Stomach (tissue), 9 donors: ENCODE results near the gene TIE1. TPM values are rescaled to one million over a fixed set of nuclear protein-coding genes. Genes with fewer than 3 reads are reported as not detected.
A peak's percentile ranks its signal among the peaks of the same experiment; 100 is the strongest.
"Not testable (repeated sequence)": the region's sequence is repeated elsewhere in the genome, so short reads cannot be mapped to it uniquely, and the experiment has no call there.

ENCODE experiments used
- DNase-seq, 2 donors: peaks; one replicate each; pipeline versions ENCODE4 v3.0.0 to v3.0.0-alpha.2; 2013 to 2019
- H3K27ac ChIP-seq, 5 donors: fragments of 200-600 bp in 4 of 5; sonication (generic) in 4 of 5; one replicate each; pipeline ENCODE4 v1.5.1; 2013 to 2019; ENCODE audit warnings: mild to moderate bottlenecking in 1 of 5, moderate library complexity in 1 of 5
- H3K27me3 ChIP-seq, 3 donors: fragments of 200-600 bp; sonication (generic); one replicate each; pipeline ENCODE4 v1.5.1; 2017 to 2019; ENCODE audit warnings: mixed run types in 1 of 3
- H3K36me3 ChIP-seq, 4 donors: fragments of 200-600 bp; sonication (generic); 1 replicate in 3 of 4; 2 replicates in 1 of 4; pipeline ENCODE4 v1.5.1; 2016 to 2019
- H3K4me1 ChIP-seq, 4 donors: fragments of 200-600 bp; sonication (generic); one replicate each; pipeline ENCODE4 v1.5.1; 2016 to 2019
- H3K4me3 ChIP-seq, 4 donors: fragments of 200-600 bp; sonication (generic) in 3 of 4; one replicate each; pipeline ENCODE4 v1.5.1; 2016 to 2019; ENCODE audit warnings: mild to moderate bottlenecking in 1 of 4
- H3K9me3 ChIP-seq, 4 donors: fragments of 200-600 bp; sonication (generic); one replicate each; pipeline ENCODE4 v1.5.1; 2016 to 2019
- CTCF ChIP-seq, 7 experiments: fragments of 450-650 bp in 4 of 7; fragments of 200-600 bp in 3 of 7; sonication (generic) in 3 of 7; IDR thresholded peaks; one replicate each; pipeline ENCODE4 v1.5.1; 2016 to 2019; ENCODE audit warnings: antibody characterized with exemption in 7 of 7, control low read depth in 2 of 7, mild to moderate bottlenecking in 1 of 7
- EP300 ChIP-seq: sonication (generic); formaldehyde crosslinking; IDR thresholded peaks from one replicate; pipeline ENCODE4 v1.6.1; 2017; ENCODE audit warnings: antibody characterized with exemption
- POLR2A ChIP-seq, 4 donors: fragments of 450-650 bp; IDR thresholded peaks; one replicate each; pipeline ENCODE4 v1.6.1; 2016; ENCODE audit warnings: antibody characterized with exemption in 4 of 4, control low read depth in 2 of 4, mild to moderate bottlenecking in 1 of 4, moderate library complexity in 1 of 4
- POLR2AphosphoS5 ChIP-seq, 3 donors: sonication (generic); formaldehyde crosslinking; IDR thresholded peaks; one replicate each; pipeline ENCODE4 v1.6.1; 2016; ENCODE audit warnings: antibody characterized with exemption in 3 of 3
- WGBS, 5 donors: extraction: QIAGEN DNeasy Blood & Tissue Kit in 3 of 5; methylation state at CpG; one replicate each; pipeline versions ENCODE4 v1.1.5 to v1.1.7; 2013 to 2018; 5-methylcytosine and 5-hydroxymethylcytosine counted together
- intact Hi-C: fragments of 100-400 bp; cut with DNase I; formaldehyde crosslinking; loops from one replicate; pipeline ENCODE4 v1.15.1; 2023; ENCODE audit warnings: low total_unique reads
- polyA plus RNA-seq, 3 donors: library from polyadenylated mRNA; stranded (reverse); fragments of 200-250 nt; gene quantifications; one replicate each; pipeline ENCODE4 v1.2.3, GENCODE V29; 2013
- total RNA-seq, 5 donors: library from RNA; depleted of rRNA; stranded (reverse); fragments of >200 nt; gene quantifications; one replicate each; pipeline versions ENCODE4 v1.1.0 to v1.2.3, GENCODE V29; 2014 to 2016
- donor health status: healthy with polysubstance abuse.
- donor health status: Bipolar disorder and iron deficiency.
- donor health status: healthy.

Gene TIE1
- total and polyA plus RNA-seq, 8 donors = 2.1 to 36.2 (median 13.8) TPM; not detected in 1

DNA sequence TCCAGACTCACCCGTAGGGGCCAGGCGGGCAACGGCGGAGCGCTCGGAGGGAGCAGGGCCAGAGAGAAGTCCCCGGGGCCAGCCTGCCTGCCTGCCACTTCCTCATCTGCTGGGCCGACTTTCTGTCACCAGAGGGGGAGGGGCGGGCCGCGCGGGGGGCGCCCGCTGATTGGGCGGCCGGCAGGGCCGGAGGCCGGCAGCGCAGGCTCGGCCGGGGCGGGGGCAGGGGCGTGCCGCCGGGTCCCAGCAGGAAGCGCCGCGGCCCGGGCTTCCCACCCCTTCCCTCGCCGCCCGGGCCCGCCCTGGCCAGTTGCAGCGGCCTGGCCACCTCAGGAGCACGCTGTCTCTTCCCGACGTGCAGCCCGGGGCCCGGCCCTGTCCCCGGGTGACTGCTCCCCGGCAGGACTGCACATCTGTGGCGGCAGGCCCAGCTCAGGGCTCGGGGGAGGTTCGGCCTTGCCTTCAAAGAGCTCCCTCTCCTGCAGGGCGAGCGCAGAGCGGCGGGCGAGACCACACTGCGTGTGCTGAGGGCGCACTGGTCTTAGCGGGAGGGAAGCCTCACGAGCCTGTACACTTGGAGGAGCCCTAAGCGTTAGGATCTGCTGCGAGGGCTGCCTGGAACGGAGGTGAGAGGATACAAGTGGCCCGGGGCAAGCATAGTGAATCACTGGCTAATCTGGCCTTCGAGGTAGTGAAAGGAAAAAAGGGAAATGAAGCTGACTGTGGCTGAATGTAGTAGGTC lies 67.3 kb downstream of the TIE1 start, which contains the start of gene ELOVL1:
TSS of gene ELOVL1 (minus strand) at position 108 of the 742 bp plus-strand sequence. CDS start 2,402 bp downstream, outside the sequence.
- TF ChIP-seq EP300 (no peak), POLR2AphosphoS5 (IDR thresholded peaks at IDR 0.05) (peak; percentile 13 to 77 (median 73)), CTCF (IDR thresholded peaks at IDR 0.05) (no peak), POLR2A (IDR thresholded peaks at IDR 0.05) (peak in 1 of 4 donors; percentile 52)
- H3K27ac ChIP-seq = peak within 1 kb of the TSS; percentile 93 to 98 (median 97)
- H3K9me3 ChIP-seq = no peaks in the 10 kb centered on the region
- no peaks in the 10 kb centered on the region for H3K27me3 ChIP-seq
- peaks cover 21 to 39% (median 25%) of the 10 kb centered on the region in 4 donors for H3K36me3 ChIP-seq
- peak; percentile 95 to 97 for DNase-seq
- peak within 1 kb of the TSS; percentile 75 to 88 (median 82) for H3K4me3 ChIP-seq
- peaks cover 26 to 68% (median 37%) of the 10 kb centered on the region in 4 donors for H3K4me1 ChIP-seq
- intact Hi-C loops = no loop called here
- WGBS, 5 donors = 0 to 1% (median 0%) methylated on average over 21 to 57 of the region's 58 CpGs

DNA sequence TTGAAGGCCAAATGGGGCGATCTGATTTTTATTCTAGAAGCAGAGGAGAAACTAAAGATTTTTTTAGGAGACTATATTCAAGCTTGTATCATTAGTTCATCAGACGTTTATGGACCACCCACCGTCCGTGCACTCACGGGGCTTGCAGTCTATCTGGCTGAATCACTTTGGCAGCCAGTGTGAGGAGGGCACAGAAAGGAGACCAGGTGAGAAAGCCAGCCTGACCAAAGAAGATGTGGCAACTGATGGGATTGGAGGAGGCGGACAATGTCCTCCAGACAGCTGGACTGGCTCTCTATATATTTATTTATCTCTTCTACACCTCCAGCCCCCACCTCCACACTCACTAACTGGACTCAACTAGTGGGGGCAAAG lies 67.9 kb downstream of the TIE1 start:
- TF ChIP-seq POLR2A (IDR thresholded peaks at IDR 0.05) (no peak), CTCF (IDR thresholded peaks at IDR 0.05) (no peak), EP300 (no peak), POLR2AphosphoS5 (IDR thresholded peaks at IDR 0.05) (no peak)
- Histone ChIP-seq H3K36me3 (peaks cover 16 to 33% (median 19%) of the 10 kb centered on the region in 4 donors), H3K9me3 (no peaks in the 10 kb centered on the region), H3K27ac (peak overlapping the region; percentile 93 to 98 (median 97)), H3K4me3 (peak overlapping the region; percentile 75 to 88 (median 82)), H3K27me3 (no peaks in the 10 kb centered on the region), H3K4me1 (peaks cover 26 to 69% (median 40%) of the 10 kb centered on the region in 4 donors)
- 13 to 24% (median 17%) methylated on average over 6 of the region's 6 CpGs for WGBS, 5 donors
- no peak for DNase-seq
- intact Hi-C loops = no loop called here

- H3K27ac ChIP-seq, H3K27me3 ChIP-seq, DNase-seq, H3K9me3 ChIP-seq, H3K4me3 ChIP-seq, intact Hi-C loops: not testable (repeated sequence)
- 96 to 99% (median 97%) methylated on average over 5 to 6 of the region's 6 CpGs for WGBS, 5 donors
- H3K4me1 ChIP-seq = peaks cover 26 to 61% (median 41%) of the 10 kb centered on the region in 4 donors
- peaks cover 4 to 29% (median 8%) of the 10 kb centered on the region in 4 donors for H3K36me3 ChIP-seq
Observed at GRCh38 chr1:43369779-43370178, 69.0 kb downstream of the TIE1 start.

DNA sequence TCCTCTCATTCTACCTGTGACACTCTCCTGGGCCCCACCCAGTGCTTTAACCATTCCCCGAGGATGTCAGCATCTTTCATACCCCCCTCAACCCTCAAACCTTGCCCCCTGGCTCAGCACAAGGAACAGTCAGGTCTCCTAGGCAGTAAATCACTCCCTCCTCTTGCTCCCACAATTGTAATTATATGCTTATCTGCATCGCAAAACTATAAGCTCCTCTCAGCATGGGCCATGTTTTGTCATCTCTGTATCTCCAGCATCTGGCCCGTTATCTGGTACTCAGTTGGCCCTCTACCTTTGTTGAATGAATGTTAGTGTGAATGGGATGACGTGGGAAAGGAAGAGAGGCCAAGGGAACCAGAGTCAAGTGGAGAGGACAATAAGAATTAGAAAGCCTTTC lies 69.8 kb downstream of the TIE1 start:
- Histone ChIP-seq H3K27ac (no peak overlapping the region), H3K27me3 (no peaks in the 10 kb centered on the region), H3K4me1 (peaks cover 24 to 53% (median 38%) of the 10 kb centered on the region in 4 donors), H3K36me3 (peaks cover 0 to 23% (median under 1%) of the 10 kb centered on the region in 4 donors), H3K4me3 (no peak overlapping the region), H3K9me3 (no peaks in the 10 kb centered on the region)
- intact Hi-C loops = no loop called here
- no peak for DNase-seq
- WGBS, 5 donors = 69 to 86% (median 80%) methylated on average over 4 of the region's 4 CpGs
- TF ChIP-seq POLR2A (IDR thresholded peaks at IDR 0.05) = no peak
- TF ChIP-seq POLR2AphosphoS5 (IDR thresholded peaks at IDR 0.05) = no peak
- TF ChIP-seq EP300 = no peak
- no peak for TF ChIP-seq CTCF (IDR thresholded peaks at IDR 0.05)

DNA sequence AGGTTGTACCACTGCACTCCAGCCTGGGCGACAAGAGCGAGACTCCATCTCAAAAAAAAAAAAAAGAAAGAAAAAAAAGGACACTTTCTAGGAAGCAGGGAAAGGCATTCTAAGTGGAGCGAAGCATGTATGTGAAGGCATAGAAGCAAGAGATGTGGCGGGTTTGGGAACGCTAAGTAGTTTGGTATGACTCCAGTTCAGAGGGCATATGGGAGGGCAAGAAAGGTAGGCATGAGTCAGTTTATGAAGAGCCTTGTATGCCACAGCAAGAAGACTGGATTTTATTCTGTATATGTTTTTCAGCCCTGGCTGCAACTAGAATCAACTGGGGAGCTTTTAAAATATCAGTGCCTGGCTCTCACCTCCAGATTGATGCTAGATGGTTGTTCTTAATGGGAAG lies 71.4 kb downstream of the TIE1 start:
- no peaks in the 10 kb centered on the region for H3K9me3 ChIP-seq
- DNase-seq = no peak
- no peaks in the 10 kb centered on the region for H3K27me3 ChIP-seq
- H3K4me1 ChIP-seq = peaks cover 8 to 37% (median 22%) of the 10 kb centered on the region in 4 donors
- peaks cover 0 to 21% (median 0%) of the 10 kb centered on the region in 4 donors for H3K36me3 ChIP-seq
- 92 to 100% (median 96%) methylated on average over 5 of the region's 5 CpGs for WGBS, 5 donors
- no peak overlapping the region for H3K4me3 ChIP-seq
- intact Hi-C loops = no loop called here
- peak overlapping the region in 3 of 5 donors; percentile 51 to 64 (median 62) for H3K27ac ChIP-seq
- TF ChIP-seq EP300 = no peak
- no peak for TF ChIP-seq POLR2A (IDR thresholded peaks at IDR 0.05)

Other genes starting within 250 kb of the TIE1 start
- gene EBNA1BP2, start 128.7 kb upstream of the TIE1 start, total RNA-seq = 10 to 100 TPM in 4 of 5 donors, 1 to 10 TPM in 1; 4.1 to 53.3 (median 37.2) TPM
- 10 to 100 TPM; 50.4 to 58.9 (median 52.5) TPM for gene EBNA1BP2, start 128.7 kb upstream of the TIE1 start, polyA plus RNA-seq
- 1 to 10 TPM in 1 of 5 donors, under 1 TPM in 1, not detected in 3; 0.37 to 1.4 TPM for gene CFAP57, start 128.7 kb upstream of the TIE1 start, total RNA-seq
- gene CFAP57, start 128.7 kb upstream of the TIE1 start, polyA plus RNA-seq = under 1 TPM; 0.08 to 0.15 (median 0.12) TPM
- gene TMEM125, start 31.0 kb upstream of the TIE1 start, total RNA-seq = 10 to 100 TPM in 3 of 5 donors, 1 to 10 TPM in 2; 7.0 to 41.9 (median 13.6) TPM
- gene TMEM125, start 31.0 kb upstream of the TIE1 start, polyA plus RNA-seq = 10 to 100 TPM; 19.2 to 38.8 (median 26.5) TPM
- 10 to 100 TPM in 2 of 5 donors, 1 to 10 TPM in 2, not detected in 1; 4.3 to 24.3 (median 11.6) TPM for gene C1orf210, start 15.4 kb upstream of the TIE1 start, total RNA-seq
- 10 to 100 TPM in 2 of 3 donors, 1 to 10 TPM in 1; 7.7 to 34.4 (median 20.2) TPM for gene C1orf210, start 15.4 kb upstream of the TIE1 start, polyA plus RNA-seq
- gene MPL, start 36.8 kb downstream of the TIE1 start, total RNA-seq = not detected
- not detected for gene MPL, start 36.8 kb downstream of the TIE1 start, polyA plus RNA-seq
- gene CDC20, start 58.0 kb downstream of the TIE1 start, total RNA-seq = 10 to 100 TPM in 2 of 5 donors, 1 to 10 TPM in 3; 1.8 to 22.3 (median 7.9) TPM
- gene CDC20, start 58.0 kb downstream of the TIE1 start, polyA plus RNA-seq = 10 to 100 TPM; 11.1 to 31.4 (median 11.3) TPM
- gene ELOVL1, start 67.0 kb downstream of the TIE1 start, total RNA-seq = 100 to 1,000 TPM in 1 of 5 donors, 10 to 100 TPM in 3, 1 to 10 TPM in 1; 7.6 to 109 (median 36.8) TPM
- 10 to 100 TPM; 35.6 to 83.8 (median 74.6) TPM for gene ELOVL1, start 67.0 kb downstream of the TIE1 start, polyA plus RNA-seq
- 10 to 100 TPM in 4 of 5 donors, 1 to 10 TPM in 1; 5.8 to 52.2 (median 29.6) TPM for gene MED8, start 88.8 kb downstream of the TIE1 start, total RNA-seq
- gene MED8, start 88.8 kb downstream of the TIE1 start, polyA plus RNA-seq = 10 to 100 TPM; 28.3 to 46.1 (median 30.6) TPM
- 10 to 100 TPM; 49.6 to 69.3 (median 56.7) TPM for gene SZT2, start 88.9 kb downstream of the TIE1 start, total RNA-seq
- gene SZT2, start 88.9 kb downstream of the TIE1 start, polyA plus RNA-seq = 10 to 100 TPM in 1 of 3 donors, 1 to 10 TPM in 2; 4.9 to 10.2 (median 9.3) TPM
- gene HYI, start 152.9 kb downstream of the TIE1 start, total RNA-seq = 10 to 100 TPM; 24.4 to 77.6 (median 43.6) TPM
- gene HYI, start 152.9 kb downstream of the TIE1 start, polyA plus RNA-seq = 100 to 1,000 TPM in 2 of 3 donors, 10 to 100 TPM in 1; 64.2 to 173 (median 143) TPM
- gene PTPRF, start 229.9 kb downstream of the TIE1 start, total RNA-seq = 100 to 1,000 TPM in 4 of 5 donors, 10 to 100 TPM in 1; 63.0 to 282 (median 114) TPM
- 10 to 100 TPM; 11.3 to 53.3 (median 30.4) TPM for gene PTPRF, start 229.9 kb downstream of the TIE1 start, polyA plus RNA-seq